HG03066 (cell line): ENCODE measurements around the gene AGBL5.
"Not testable (repeated sequence)": the region's sequence is repeated elsewhere in the genome, so short reads cannot be mapped to it uniquely, and the experiment has no call there.

Experiments used
- ATAC-seq: cut with Tn5 transposase; IDR thresholded peaks from one replicate; pipeline ENCODE4 v1.9.1; 2021; ENCODE audit warnings: low read depth; ENCODE audit not compliant: unreplicated experiment

Gene AGBL5

GRCh38 chr2:27089111-27089954 lies 37.9 kb downstream of the AGBL5 start:
- no peak for ATAC-seq

GRCh38 chr2:27091746-27092695 lies 40.6 kb downstream of the AGBL5 start:
- no peak for ATAC-seq

GRCh38 chr2:27092696-27093429 lies 41.4 kb downstream of the AGBL5 start:
- ATAC-seq, result no peak

GRCh38 chr2:27093430-27094352 lies 42.2 kb downstream of the AGBL5 start:
- ATAC-seq, result no peak

- no peak for ATAC-seq
Measured at GRCh38 chr2:27094353-27094984, 43.0 kb downstream of the AGBL5 start.

DNA sequence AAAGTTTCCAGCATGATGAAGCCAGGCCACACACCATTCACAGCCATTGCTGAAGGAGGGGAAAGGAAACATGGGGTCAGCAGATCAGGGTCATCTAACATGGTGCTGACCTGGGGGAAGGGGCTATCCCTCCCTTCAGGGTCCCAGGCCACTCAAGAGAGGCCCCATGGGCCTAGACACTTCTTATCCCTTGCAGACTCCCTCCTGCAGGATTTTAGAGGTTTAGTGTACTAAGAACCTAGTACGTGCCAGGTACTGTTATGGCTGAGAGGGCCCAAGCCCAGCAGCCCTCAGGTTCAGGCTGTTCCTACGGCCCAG lies 43.9 kb downstream of the AGBL5 start:
- ATAC-seq, result no peak

DNA sequence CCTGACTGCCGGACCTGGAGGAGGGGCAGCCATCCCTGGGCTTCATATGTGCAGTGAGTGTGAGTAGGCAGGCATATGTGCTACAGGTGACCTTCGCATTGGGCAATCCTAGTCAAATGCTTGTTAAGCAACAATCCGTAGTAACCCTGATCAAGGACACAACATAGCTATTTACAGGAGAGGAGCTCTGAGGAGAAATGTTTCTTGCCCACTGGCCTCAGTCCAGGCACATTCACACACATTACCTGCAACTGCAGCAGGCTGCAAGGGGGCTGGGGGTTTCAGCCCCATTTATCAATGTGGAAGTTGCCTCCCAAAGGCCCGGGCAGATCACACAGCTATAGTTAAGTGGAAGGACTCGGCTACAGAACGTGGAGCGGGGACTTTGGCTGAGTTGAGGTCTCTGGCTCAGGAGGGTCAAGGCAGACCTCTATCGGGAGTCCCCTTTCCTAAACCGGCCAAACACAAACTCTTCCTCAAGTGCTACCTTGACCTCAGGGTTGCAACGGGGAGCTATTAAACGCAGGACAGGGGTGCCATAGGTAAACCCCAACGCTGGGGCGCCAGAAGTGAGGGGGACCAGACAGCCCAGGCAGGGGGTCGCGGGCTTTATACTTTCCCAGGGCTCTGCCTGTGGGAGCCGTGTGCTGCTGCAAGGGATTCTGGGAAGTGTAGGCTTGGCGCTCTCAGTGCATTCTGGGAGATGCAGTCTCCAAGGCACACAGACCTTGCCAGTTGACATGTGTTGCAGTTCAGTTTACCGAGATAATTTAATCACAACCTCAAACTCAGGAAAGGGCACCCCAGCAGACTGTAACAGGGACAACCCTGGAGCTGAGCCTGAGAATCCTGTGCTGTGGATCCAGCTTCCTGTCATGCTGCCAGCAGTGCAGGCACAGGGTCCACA lies 44.5 kb downstream of the AGBL5 start:
- no peak for ATAC-seq

- no peak for ATAC-seq
Measured at GRCh38 chr2:27096748-27097297, 45.4 kb downstream of the AGBL5 start.

GRCh38 chr2:27097341-27097740 lies 45.9 kb downstream of the AGBL5 start:
- ATAC-seq, result no peak

- no peak for ATAC-seq
Measured at GRCh38 chr2:27099334-27099955, 48.0 kb downstream of the AGBL5 start.

DNA sequence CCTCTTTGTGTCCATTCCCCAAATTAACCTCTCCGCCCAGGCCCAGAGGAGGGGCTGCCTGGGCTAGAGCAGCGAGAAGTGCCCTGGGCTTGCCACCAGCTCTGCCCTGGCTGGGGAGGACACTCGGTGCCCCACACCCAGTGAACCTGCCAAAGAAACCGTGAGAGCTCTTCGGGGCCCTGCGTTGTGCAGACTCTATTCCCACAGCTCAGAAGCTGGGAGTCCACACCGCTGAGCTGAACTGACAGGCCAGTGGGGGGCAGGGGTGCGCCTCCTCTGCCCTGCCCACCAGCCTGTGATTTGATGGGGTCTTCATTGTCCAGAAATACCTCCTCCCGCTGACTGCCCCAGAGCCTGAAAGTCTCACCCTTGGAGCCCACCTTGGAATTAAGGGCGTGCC lies 48.6 kb downstream of the AGBL5 start:
- ATAC-seq, result no peak

DNA sequence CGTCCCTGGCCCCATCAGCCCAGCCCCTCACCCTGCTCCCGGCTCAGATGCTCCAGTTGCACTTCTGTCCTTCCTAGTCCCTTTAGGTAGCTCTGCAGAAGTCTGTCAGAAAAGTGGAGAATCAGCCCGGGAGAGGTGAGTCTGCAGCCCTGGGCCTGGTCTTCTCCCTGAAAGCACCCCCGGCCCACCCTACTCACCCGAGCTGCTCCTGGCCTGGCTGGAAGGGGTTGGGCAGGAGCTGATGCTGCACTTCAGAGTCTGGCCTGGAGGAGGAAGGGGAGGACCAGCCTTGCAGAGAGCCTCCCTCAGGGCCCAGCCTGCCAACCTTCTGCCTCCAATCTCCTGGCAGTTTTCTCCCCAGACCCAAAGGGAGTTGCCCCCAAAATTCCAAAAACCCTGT lies 50.9 kb downstream of the AGBL5 start:
- ATAC-seq, result no peak

DNA sequence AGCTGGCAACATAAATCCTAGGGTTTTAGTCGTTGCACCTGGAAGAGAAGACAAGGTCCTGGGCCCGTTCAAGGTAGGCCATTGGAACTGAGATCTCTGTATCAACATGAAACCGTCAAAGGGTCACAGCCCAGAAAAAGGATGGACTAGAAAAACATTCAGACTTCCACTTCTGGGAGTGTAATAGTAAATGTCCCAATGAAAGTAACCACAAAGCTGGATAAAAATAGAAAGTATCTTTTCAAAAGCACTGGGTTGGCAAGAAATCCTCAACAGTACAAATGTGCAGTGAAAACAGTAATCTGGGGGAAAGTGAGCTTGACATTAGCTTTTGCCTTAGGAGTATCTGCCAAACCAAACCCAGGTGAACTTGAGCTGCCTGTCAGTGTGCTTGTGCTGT lies 54.5 kb downstream of the AGBL5 start:
- no peak for ATAC-seq

- ATAC-seq, result no peak
Measured at GRCh38 chr2:27108221-27108620, 56.8 kb downstream of the AGBL5 start.

DNA sequence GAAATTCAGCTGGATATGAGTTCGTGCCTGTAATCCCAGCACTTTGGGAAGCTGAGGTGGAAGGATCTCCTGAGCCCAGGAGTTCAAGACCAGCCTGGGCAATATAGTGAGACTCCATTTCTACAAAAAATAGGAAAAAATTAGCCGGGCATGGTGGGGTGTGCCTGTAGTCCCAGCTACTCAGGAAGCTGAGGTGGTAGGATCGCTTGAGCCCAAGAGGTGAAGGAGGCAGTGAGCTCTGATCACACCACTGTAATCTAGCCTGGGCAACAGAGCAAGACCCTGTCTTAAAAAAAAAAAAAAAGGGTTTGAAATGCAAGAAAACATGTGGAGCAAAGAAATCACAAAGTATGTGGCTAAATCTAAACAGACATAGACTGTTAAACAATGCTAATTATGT lies 57.6 kb downstream of the AGBL5 start:
- no peak for ATAC-seq

- ATAC-seq, result not testable (repeated sequence)
Measured at GRCh38 chr2:27110603-27111352, 59.3 kb downstream of the AGBL5 start.
